Activated CD4-positive, CD25-positive, alpha-beta regulatory T cell treated with anti-CD3 and anti-CD28 coated beads, Interleukin-2, amount 50 U/mL, for 24 hours (primary cell): ENCODE data around the gene NDRG4.
A peak's percentile ranks its signal among the peaks of the same experiment; 100 is the strongest.

Experiments
- ATAC-seq, 2 donors: fragments of 150-1000 bp; cut with Tn5 transposase; one replicate each; pipeline ENCODE4 v1.10.0; 2021; ENCODE audit warnings: mild to moderate bottlenecking in 1 of 2, moderate library complexity in 1 of 2

The NDRG4 gene

GRCh38 chr16:58499615-58500351, at the start of gene NDRG4:
NDRG4 (plus strand) TSS chr16:58500143; CDS start chr16:58500249, 106 bp downstream.
- peak; percentile 19 to 24 for ATAC-seq

- ATAC-seq = no peak
Measured at GRCh38 chr16:58450590-58450989, 49.4 kb upstream of the NDRG4 start.

- ATAC-seq = no peak
Measured at GRCh38 chr16:58451265-58451689, 48.7 kb upstream of the NDRG4 start.

- ATAC-seq = no peak
Measured at GRCh38 chr16:58451945-58452401, 48.0 kb upstream of the NDRG4 start.

DNA sequence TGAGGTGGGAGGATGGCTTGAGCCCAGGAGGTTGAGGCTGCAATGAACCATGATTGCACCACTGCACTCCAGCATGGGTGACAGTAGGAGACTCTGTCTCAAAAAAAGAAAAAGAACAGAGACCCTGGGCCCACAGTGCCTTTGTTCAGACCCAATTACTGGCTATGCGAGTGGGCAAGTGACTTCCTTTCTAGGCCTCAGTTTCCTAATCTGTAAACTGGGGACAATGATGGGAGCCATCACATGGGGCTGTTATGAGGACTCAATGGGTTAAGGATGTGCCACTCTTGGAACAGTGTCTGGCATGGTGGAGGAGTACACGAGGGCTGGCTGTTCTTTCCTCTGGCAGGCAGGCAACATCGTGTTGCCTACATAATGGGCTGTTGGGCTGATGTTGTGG, 47.3 kb upstream of the NDRG4 start:
- ATAC-seq = no peak

GRCh38 chr16:58454178-58454577, 45.8 kb upstream of the NDRG4 start:
- ATAC-seq = no peak

- no peak for ATAC-seq
Measured at GRCh38 chr16:58454856-58455255, 45.1 kb upstream of the NDRG4 start.

- no peak for ATAC-seq
Measured at GRCh38 chr16:58455750-58456149, 44.2 kb upstream of the NDRG4 start.

- ATAC-seq = no peak
Measured at GRCh38 chr16:58456193-58456592, 43.8 kb upstream of the NDRG4 start.

GRCh38 chr16:58458606-58459343, 41.2 kb upstream of the NDRG4 start:
- ATAC-seq = peak; percentile 5 to 17

- peak; percentile 81 to 87 for ATAC-seq
Measured at GRCh38 chr16:58459344-58460218, 40.4 kb upstream of the NDRG4 start.

GRCh38 chr16:58460219-58460610, 39.7 kb upstream of the NDRG4 start:
- ATAC-seq = no peak

- ATAC-seq = no peak
Measured at GRCh38 chr16:58461056-58461455, 38.9 kb upstream of the NDRG4 start.

GRCh38 chr16:58461640-58462039, 38.3 kb upstream of the NDRG4 start:
- ATAC-seq = no peak

DNA sequence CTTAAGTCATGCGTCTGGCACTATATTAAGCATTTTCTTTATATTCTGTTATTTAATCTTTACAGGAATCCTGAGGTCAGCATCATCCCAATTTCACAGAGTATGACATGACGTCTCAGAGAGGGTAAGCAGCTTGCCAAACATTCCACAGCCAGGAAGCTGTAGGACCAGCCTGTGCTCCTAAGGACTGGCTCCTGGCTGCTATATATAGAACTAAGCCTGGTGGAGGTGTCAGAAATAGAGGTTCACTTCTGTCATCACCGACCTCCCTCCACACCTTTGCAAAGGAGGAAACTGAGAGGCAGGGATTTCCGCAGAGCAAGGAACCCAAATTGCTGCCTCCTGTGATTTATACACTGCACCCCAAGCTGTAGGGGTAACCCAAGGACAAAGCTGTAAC, 37.9 kb upstream of the NDRG4 start:
- no peak for ATAC-seq

- no peak for ATAC-seq
Measured at GRCh38 chr16:58462499-58462996, 37.4 kb upstream of the NDRG4 start.

GRCh38 chr16:58462997-58463941, 36.7 kb upstream of the NDRG4 start:
- no peak for ATAC-seq

GRCh38 chr16:58464047-58464915, 35.7 kb upstream of the NDRG4 start:
- no peak for ATAC-seq

DNA sequence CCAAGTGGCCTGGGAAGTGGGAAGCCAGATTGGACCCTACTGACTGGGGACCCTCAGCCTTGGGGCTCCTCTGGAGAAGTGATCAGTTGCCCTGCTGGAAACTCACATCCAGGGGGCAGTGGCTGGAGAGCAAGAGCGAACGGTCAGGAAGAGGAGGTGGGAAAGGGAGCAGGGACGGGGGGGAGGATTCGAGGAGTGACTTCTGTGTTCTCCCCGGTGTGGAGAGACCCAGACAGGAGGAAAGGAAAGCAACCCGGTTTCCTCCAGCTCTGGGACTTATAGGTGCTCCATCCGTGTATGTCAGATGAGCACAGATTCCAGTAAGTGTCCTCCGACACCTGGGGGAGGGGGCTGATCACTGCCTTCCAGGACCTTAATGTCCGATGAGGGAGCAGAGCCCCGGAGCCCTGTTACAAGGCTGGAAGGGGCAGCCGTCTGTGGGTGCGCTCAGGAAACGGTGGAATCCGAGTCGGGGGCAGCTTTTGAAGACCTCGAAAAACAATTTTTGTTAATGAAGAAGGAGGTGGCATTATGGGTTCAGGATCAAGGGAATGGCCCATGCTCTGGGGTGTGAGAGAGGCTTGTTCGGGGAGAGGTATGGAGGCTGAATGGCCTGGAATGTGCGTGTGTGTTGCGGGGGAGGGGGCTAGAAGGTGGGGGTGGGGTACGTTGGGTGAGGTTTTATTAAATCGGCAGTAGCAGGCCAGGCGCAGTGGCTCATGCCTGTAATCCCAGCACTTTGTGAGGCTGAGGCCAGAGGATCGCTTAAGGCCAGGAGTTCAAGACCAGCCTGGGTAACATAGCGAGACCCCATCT, 34.8 kb upstream of the NDRG4 start:
- ATAC-seq = no peak

DNA sequence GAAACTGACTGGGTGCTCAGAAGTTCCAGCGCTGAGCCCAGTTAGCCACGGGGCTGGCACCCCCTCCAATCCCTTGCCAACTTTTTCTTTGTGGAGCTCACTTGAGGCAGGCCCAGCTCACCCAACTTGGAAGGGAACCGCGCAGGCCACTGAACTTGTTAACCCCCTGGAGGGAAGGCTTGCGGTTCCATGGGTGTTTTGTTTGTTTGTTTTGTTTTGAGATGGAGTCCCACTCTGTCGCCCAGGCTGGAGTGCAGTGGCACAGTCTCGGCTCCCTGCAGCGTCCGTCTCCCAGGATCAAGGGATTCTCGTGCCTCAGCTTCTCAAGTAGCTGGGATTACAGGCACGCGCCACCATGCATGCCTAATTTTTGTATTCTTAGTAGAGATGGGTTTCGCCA, 34.1 kb upstream of the NDRG4 start:
- ATAC-seq = no peak
